OCI-LY3 (cell line): Measurements from ENCODE around the gene ARHGEF16.

Experiments used
- CTCF ChIP-seq: fragments of 200-600, 300-600 bp; sonication (generic); IDR thresholded peaks from 2 replicates; pipeline ENCODE4 v1.5.1; 2014; ENCODE audit warnings: antibody characterized with exemption, low read length, low read depth
- EZH2phosphoT487 ChIP-seq: fragments of 200-600 bp; shearing (Covaris generic); IDR thresholded peaks from 2 replicates; pipeline ENCODE4 v1.6.1; 2018; ENCODE audit warnings: antibody characterized with exemption, mixed run types, low read depth

DNA sequence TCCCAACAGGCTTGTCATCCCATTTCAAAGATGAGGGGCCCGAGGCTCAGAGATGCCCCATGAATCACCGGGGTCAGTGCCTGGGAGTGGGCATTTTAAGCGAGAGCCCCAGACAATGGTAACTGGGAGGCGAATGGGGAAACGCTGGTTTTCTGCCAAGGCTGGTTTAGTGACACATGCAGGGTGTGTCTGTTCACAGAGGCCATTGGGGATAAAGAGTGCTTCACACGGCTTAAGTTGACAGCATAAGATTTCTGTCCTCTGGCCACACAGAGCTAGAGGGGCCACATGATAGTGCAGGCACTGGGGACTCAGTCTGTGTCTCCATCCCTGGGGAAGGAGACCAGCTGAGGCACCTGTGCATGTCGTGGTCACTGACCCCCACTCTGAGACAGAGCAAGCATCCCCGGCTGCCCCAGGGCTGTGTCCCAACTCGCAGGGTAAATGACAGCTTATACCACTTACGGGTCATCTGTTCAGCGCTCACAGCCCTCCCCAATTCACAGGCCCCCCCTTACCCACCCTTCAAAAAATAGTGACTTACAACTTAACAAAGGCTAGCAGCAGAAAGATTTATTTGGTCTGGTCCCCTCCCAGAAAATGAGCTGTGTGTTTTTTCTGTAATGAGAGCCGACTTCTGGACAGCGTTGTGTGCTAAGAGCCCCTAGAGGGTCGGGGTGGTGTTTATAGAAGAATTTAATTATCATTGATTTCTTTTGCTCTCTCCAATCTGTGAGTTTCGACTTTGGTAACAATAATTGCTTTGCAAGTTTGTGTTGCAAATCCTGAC is 34.9 kb upstream of the ARHGEF16 start:
- no peak for TF ChIP-seq CTCF
- no peak for TF ChIP-seq EZH2phosphoT487
